ENCODE results near the gene ZFP92. TPM values are rescaled to one million over a fixed set of nuclear protein-coding genes. Genes with fewer than 3 reads are reported as not detected.

ZFP92 gene
- total RNA-seq, 1 donor from 2014 or later, result not detected

- Mint-ChIP-seq H3K4me1 (no peaks in the 10 kb centered on the region), H3K4me3 (no peak overlapping the region), H3K27me3 (ENCODE audit: insufficient read depth, low read depth) (peaks cover 2% of the 10 kb centered on the region), H3K9me3 (peaks cover 9% of the 10 kb centered on the region), H3K36me3 (peaks cover 6% of the 10 kb centered on the region), H3K27ac (no peak overlapping the region)
- Histone ChIP-seq H3K4me1 (no peaks in the 10 kb centered on the region), H3K27me3 (no peaks in the 10 kb centered on the region), H3K79me2 (ENCODE audit: low read depth) (no peaks in the 10 kb centered on the region), H3F3A (ENCODE audit: low read depth) (no peaks in the 10 kb centered on the region), H3K4me3 (no peak overlapping the region), H3K9ac (no peak overlapping the region), H3K27ac (no peak overlapping the region), H3K36me3 (no peaks in the 10 kb centered on the region), H4K20me1 (ENCODE audit: low read depth) (no peaks in the 10 kb centered on the region), H2AFZ (replicated peaks) (no peak overlapping the region), H3K9me3 (ENCODE audit: low read depth) (no peaks in the 10 kb centered on the region), H3K4me2 (no peak overlapping the region)
- DNase-seq (ENCODE audit: low spot score), result no peak
- TF ChIP-seq EZH2 (IDR thresholded peaks at IDR 0.05), result no peak
- TF ChIP-seq CTCF (IDR thresholded peaks at IDR 0.05), result no peak
- no peak for TF ChIP-seq EZH2phosphoT487 (IDR thresholded peaks at IDR 0.05)
Measured at GRCh38 chrX:153456161-153456560, 44.9 kb downstream of the ZFP92 start.

- peaks cover 6% of the 10 kb centered on the region for H3K36me3 Mint-ChIP-seq
- Histone ChIP-seq H3K36me3 (no peaks in the 10 kb centered on the region), H3K27me3 (no peaks in the 10 kb centered on the region), H3K79me2 (ENCODE audit: low read depth) (no peaks in the 10 kb centered on the region), H3K9me3 (ENCODE audit: low read depth) (no peaks in the 10 kb centered on the region), H3K27ac (no peak overlapping the region), H3K9ac (no peak overlapping the region), H3K4me1 (no peaks in the 10 kb centered on the region), H3K4me3 (no peak overlapping the region), H3K4me2 (no peak overlapping the region), H3F3A (ENCODE audit: low read depth) (no peaks in the 10 kb centered on the region), H2AFZ (replicated peaks) (no peak overlapping the region), H4K20me1 (ENCODE audit: low read depth) (no peaks in the 10 kb centered on the region)
- H3K4me1 Mint-ChIP-seq, result no peaks in the 10 kb centered on the region
- H3K27me3 Mint-ChIP-seq (ENCODE audit: insufficient read depth, low read depth), result peaks cover 2% of the 10 kb centered on the region
- no peak overlapping the region for H3K27ac Mint-ChIP-seq
- no peak for DNase-seq (ENCODE audit: low spot score)
- H3K9me3 Mint-ChIP-seq, result peaks cover 12% of the 10 kb centered on the region
- H3K4me3 Mint-ChIP-seq, result no peak overlapping the region
- TF ChIP-seq CTCF (IDR thresholded peaks at IDR 0.05), result no peak
- TF ChIP-seq EZH2phosphoT487 (IDR thresholded peaks at IDR 0.05), result no peak
- TF ChIP-seq EZH2 (IDR thresholded peaks at IDR 0.05), result no peak
Measured at GRCh38 chrX:153456704-153457103, 45.4 kb downstream of the ZFP92 start.

- Mint-ChIP-seq H3K27me3 (ENCODE audit: insufficient read depth, low read depth) (peaks cover 2% of the 10 kb centered on the region), H3K27ac (no peak overlapping the region), H3K9me3 (peaks cover 14% of the 10 kb centered on the region), H3K4me3 (no peak overlapping the region), H3K36me3 (peaks cover 8% of the 10 kb centered on the region), H3K4me1 (no peaks in the 10 kb centered on the region)
- no peak for DNase-seq (ENCODE audit: low spot score)
- Histone ChIP-seq H3K27ac (no peak overlapping the region), H3K9me3 (ENCODE audit: low read depth) (no peaks in the 10 kb centered on the region), H4K20me1 (ENCODE audit: low read depth) (no peaks in the 10 kb centered on the region), H3K4me1 (no peaks in the 10 kb centered on the region), H3K79me2 (ENCODE audit: low read depth) (no peaks in the 10 kb centered on the region), H3K4me2 (no peak overlapping the region), H3F3A (ENCODE audit: low read depth) (no peaks in the 10 kb centered on the region), H2AFZ (replicated peaks) (no peak overlapping the region), H3K9ac (no peak overlapping the region), H3K4me3 (no peak overlapping the region), H3K36me3 (no peaks in the 10 kb centered on the region), H3K27me3 (no peaks in the 10 kb centered on the region)
- no peak for TF ChIP-seq CTCF (IDR thresholded peaks at IDR 0.05)
- no peak for TF ChIP-seq EZH2phosphoT487 (IDR thresholded peaks at IDR 0.05)
- TF ChIP-seq EZH2 (IDR thresholded peaks at IDR 0.05), result no peak
Measured at GRCh38 chrX:153457136-153457825, 46.0 kb downstream of the ZFP92 start.

Measured in neural progenitor cell (in vitro differentiated cells).